ENCODE results near the gene RBPMS2.
"Not testable (repeated sequence)": the region's sequence is repeated elsewhere in the genome, so short reads cannot be mapped to it uniquely, and the experiment has no call there.

RBPMS2 gene

GRCh38 chr15:64747578-64747977 lies 27.8 kb downstream of the RBPMS2 start:
- no peak for TF ChIP-seq CTCF (IDR thresholded peaks at IDR 0.05; ENCODE audit: low read length, missing control alignments)
- H3K4me3 ChIP-seq (replicated peaks; ENCODE audit: low read depth, low read length) = no peak overlapping the region

GRCh38 chr15:64746921-64747320 lies 28.5 kb downstream of the RBPMS2 start:
- DNase-seq (ENCODE audit: low read depth) = no peak
- no peak overlapping the region for H3K4me3 ChIP-seq (replicated peaks; ENCODE audit: low read depth, low read length)
- TF ChIP-seq CTCF (IDR thresholded peaks at IDR 0.05; ENCODE audit: low read length, missing control alignments) = no peak

More at GRCh38 chr15:64747578-64747977, 27.8 kb downstream of the RBPMS2 start:
- no peak for DNase-seq (ENCODE audit: low read depth)

GRCh38 chr15:64746356-64746755 lies 29.0 kb downstream of the RBPMS2 start:
- no peak for TF ChIP-seq CTCF (IDR thresholded peaks at IDR 0.05; ENCODE audit: low read length, missing control alignments)
- H3K4me3 ChIP-seq (replicated peaks; ENCODE audit: low read depth, low read length) = no peak overlapping the region
- no peak for DNase-seq (ENCODE audit: low read depth)

GRCh38 chr15:64743691-64744090 lies 31.7 kb downstream of the RBPMS2 start:
- TF ChIP-seq CTCF (IDR thresholded peaks at IDR 0.05; ENCODE audit: low read length, missing control alignments) = no peak
- no peak for DNase-seq (ENCODE audit: low read depth)

GRCh38 chr15:64742921-64743320 lies 32.5 kb downstream of the RBPMS2 start:
- no peak overlapping the region for H3K4me3 ChIP-seq (replicated peaks; ENCODE audit: low read depth, low read length)
- TF ChIP-seq CTCF (IDR thresholded peaks at IDR 0.05; ENCODE audit: low read length, missing control alignments) = no peak
- no peak for DNase-seq (ENCODE audit: low read depth)

More at GRCh38 chr15:64743691-64744090, 31.7 kb downstream of the RBPMS2 start:
- H3K4me3 ChIP-seq (replicated peaks; ENCODE audit: low read depth, low read length) = no peak overlapping the region

- TF ChIP-seq CTCF (IDR thresholded peaks at IDR 0.05; ENCODE audit: low read length, missing control alignments) = no peak
- no peak for DNase-seq (ENCODE audit: low read depth)
- no peak overlapping the region for H3K4me3 ChIP-seq (replicated peaks; ENCODE audit: low read depth, low read length)
Observed at GRCh38 chr15:64742385-64742784, 33.0 kb downstream of the RBPMS2 start.

- not testable (repeated sequence) for DNase-seq (ENCODE audit: low read depth); H3K4me3 ChIP-seq (replicated peaks; ENCODE audit: low read depth, low read length)
Observed at GRCh38 chr15:64741708-64742107, 33.7 kb downstream of the RBPMS2 start.

Data from fibroblast of pulmonary artery (primary cell).